K562 (cell line): ENCODE results near the gene USP7. TPM values are rescaled to one million over a fixed set of nuclear protein-coding genes. Genes with fewer than 3 reads are reported as not detected.

ENCODE experiments used
- ATAC-seq: fragments of 200-7000 bp; cut with Tn5 transposase; 3 replicates; pipeline ENCODE4 v1.9.1; 2020; ENCODE audit warnings: moderate library complexity
- BruUV-seq: library from RNA; stranded (reverse); fragments of 400-500 nt; replicated peaks from 2 replicates; lab custom pipeline; 2021; lab: Mats Ljungman, UMichigan
- CTCF ChIA-PET: fragments of 300-600 bp; formaldehyde crosslinking; extraction: SDS; loops from one replicate; lab custom pipeline; 2021; ENCODE audit warnings: low intra/inter-chr PET ratio; lab: Yijun Ruan, JAX
- POLR2A ChIA-PET: fragments of 300-600, 350-650 bp; sonication (Branson Sonifier 250); formaldehyde crosslinking; extraction: SDS; loops from one replicate; lab custom pipeline; 2021; ENCODE audit warnings: antibody characterized with exemption, inconsistent platforms; lab: Yijun Ruan, JAX
- DNase-seq, 4 experiments: peaks; one replicate each; pipeline versions ENCODE4 v3.0.0 to v3.0.0-alpha.2; 2011 to 2018; ENCODE audit warnings: low spot score in 3 of 4, mixed read lengths in 3 of 4; ENCODE audit errors: extremely low read depth in 1 of 4
- FAIRE-seq: peaks from 2 replicates; lab custom pipeline; 2011; peaks lifted over from hg19 to GRCh38; lab: Jason Lieb, UNC
- H2AFZ ChIP-seq: 2 replicates; pipeline ENCODE4 v1.6.0; 2011; ENCODE audit warnings: low read depth, low read length, control low read depth, inconsistent platforms
- H3K27ac ChIP-seq: fragments of 200-600 bp; 3 replicates; pipeline ENCODE4 v1.8.0; 2011; ENCODE audit warnings: low read depth, mild to moderate bottlenecking, control low read depth, inconsistent platforms, low read length, moderate library complexity, mixed read lengths; ENCODE audit errors: extremely low read depth
- H3K27me3 ChIP-seq, 2 experiments: fragments of 300-600 bp in 1 of 2; 2 replicates in 1 of 2; 3 replicates in 1 of 2; pipeline versions ENCODE4 v1.6.0 to v1.8.0; 2011; ENCODE audit warnings: inconsistent platforms in 2 of 2, low read length in 2 of 2, mild to moderate bottlenecking in 1 of 2, mixed read lengths in 1 of 2, moderate library complexity in 1 of 2; ENCODE audit not compliant: control insufficient read depth in 2 of 2, insufficient read depth in 2 of 2
- H3K36me3 ChIP-seq: fragments of 300-600 bp; 3 replicates; pipeline ENCODE4 v1.8.0; 2011; ENCODE audit warnings: mild to moderate bottlenecking, low read length, inconsistent platforms; ENCODE audit not compliant: control insufficient read depth, insufficient read depth
- H3K4me1 ChIP-seq, 2 experiments: fragments of 200-600 bp in 1 of 2; replicated peaks in 1 of 2; 2 replicates in 1 of 2; 3 replicates in 1 of 2; pipeline versions ENCODE4 v1.5.1 to v1.8.0; 2011; ENCODE audit warnings: inconsistent platforms in 2 of 2, low read length in 2 of 2, mild to moderate bottlenecking in 1 of 2, mixed read lengths in 1 of 2, moderate library complexity in 1 of 2; ENCODE audit not compliant: control insufficient read depth in 2 of 2, insufficient read depth in 2 of 2
- H3K4me2 ChIP-seq: 2 replicates; pipeline ENCODE4 v1.6.1; 2011; ENCODE audit warnings: low read length, control low read depth, inconsistent platforms, mixed read lengths; ENCODE audit not compliant: insufficient read depth
- H3K4me3 ChIP-seq: fragments of 200-600 bp; sonication (generic), shearing (Covaris generic); 2 replicates; pipeline ENCODE4 v1.5.1; 2016; ENCODE audit warnings: control low read depth, inconsistent platforms
- H3K79me2 ChIP-seq: fragments of 200-600 bp; 3 replicates; pipeline ENCODE4 v1.8.0; 2011; ENCODE audit warnings: low read length, inconsistent platforms; ENCODE audit not compliant: control insufficient read depth, insufficient read depth
- H3K9ac ChIP-seq, 2 experiments: 2 replicates each; pipeline versions ENCODE4 v1.6.0 to v1.6.1; 2011; ENCODE audit warnings: low read depth in 2 of 2, low read length in 2 of 2, control low read depth in 1 of 2, inconsistent platforms in 1 of 2, mild to moderate bottlenecking in 1 of 2, mixed read lengths in 1 of 2; ENCODE audit not compliant: insufficient read depth in 1 of 2
- H3K9me1 ChIP-seq: one replicate; pipeline ENCODE4 v1.6.0; 2011; ENCODE audit warnings: inconsistent platforms, mild to moderate bottlenecking, low read length, moderate library complexity; ENCODE audit not compliant: control insufficient read depth, insufficient read depth
- H3K9me3 ChIP-seq: replicated peaks from 2 replicates; pipeline ENCODE4 v1.5.1; 2011; ENCODE audit warnings: low read depth, low read length, inconsistent platforms; ENCODE audit not compliant: control insufficient read depth, insufficient read depth
- H4K20me1 ChIP-seq: replicated peaks from 2 replicates; pipeline ENCODE4 v1.6.1; 2011; ENCODE audit warnings: low read length, inconsistent platforms, mixed read lengths; ENCODE audit not compliant: control insufficient read depth, insufficient read depth
- ATF7 ChIP-seq: fragments of 450-650 bp; IDR thresholded peaks from 2 replicates; pipeline ENCODE4 v1.7.1; 2014; ENCODE audit warnings: mild to moderate bottlenecking, moderate library complexity
- ETV1 ChIP-seq: fragments of 450-650 bp; conservative IDR thresholded peaks from 2 replicates; pipeline ENCODE4 v1.6.1; 2016; ENCODE audit warnings: missing genetic modification characterization, control low read depth, low read depth, missing compliant biosample characterization
- FUS ChIP-seq: fragments of 200-400 bp; formaldehyde crosslinking; optimal IDR thresholded peaks from 2 replicates; pipeline ENCODE3; 2017; ENCODE audit warnings: low read depth, low read length
- GABPB1 ChIP-seq: sonication (generic); formaldehyde crosslinking; IDR thresholded peaks from 2 replicates; pipeline ENCODE4 v1.8.0; 2022; ENCODE audit warnings: mild to moderate bottlenecking, missing genetic modification reagents
- IRF9 ChIP-seq: fragments of 450-650 bp; IDR thresholded peaks from 2 replicates; pipeline ENCODE4 v1.6.1; 2016; ENCODE audit warnings: missing biosample characterization, missing genetic modification characterization
- NEUROD1 ChIP-seq: fragments of 150-350 bp; IDR thresholded peaks from 2 replicates; pipeline ENCODE4 v1.6.1; 2014; ENCODE audit warnings: borderline replicate concordance, low read length, low read depth; ENCODE audit not compliant: partially characterized antibody
- PCBP1 ChIP-seq: fragments of 200-400 bp; formaldehyde crosslinking; IDR thresholded peaks from 2 replicates; pipeline ENCODE4 v1.6.1; 2018; ENCODE audit warnings: mild to moderate bottlenecking, low read depth, low read length; ENCODE audit not compliant: poor library complexity, severe bottlenecking
- SIX5 ChIP-seq, 2 experiments: IDR thresholded peaks; 2 replicates each; pipeline ENCODE4 v1.6.1; 2011; ENCODE audit warnings: low read length in 2 of 2, borderline replicate concordance in 1 of 2, low read depth in 1 of 2, mild to moderate bottlenecking in 1 of 2, moderate library complexity in 1 of 2; ENCODE audit not compliant: insufficient read depth in 1 of 2
- TRIM28 ChIP-seq: fragments of 450-650 bp; IDR thresholded peaks from 2 replicates; pipeline ENCODE4 v1.6.1; 2017
- ZBTB8A ChIP-seq: fragments of 450-650 bp; IDR thresholded peaks from 2 replicates; pipeline ENCODE4 v1.6.1; 2018; ENCODE audit warnings: mild to moderate bottlenecking, moderate library complexity; ENCODE audit not compliant: partially characterized antibody
- ZC3H11A ChIP-seq: IDR thresholded peaks from 2 replicates; pipeline ENCODE4 v1.6.1; 2012; ENCODE audit warnings: low read depth, low read length, improper control_type of control experiment
- ZNF274 ChIP-seq: IDR thresholded peaks from 2 replicates; pipeline ENCODE4 v1.6.1; 2011; ENCODE audit warnings: low read depth, mild to moderate bottlenecking, low read length, moderate library complexity, borderline replicate concordance
- ZNF408 ChIP-seq: fragments of 250-450 bp; sonication (Bioruptor Pico); IDR thresholded peaks from 2 replicates; pipeline ENCODE4 v1.4.0; 2020; ENCODE audit warnings: low read depth, mild to moderate bottlenecking, moderate library complexity
- ZNF561 ChIP-seq: fragments of 450-650 bp; formaldehyde crosslinking; conservative IDR thresholded peaks from 2 replicates; pipeline ENCODE4 v1.4.0; 2020; ENCODE audit warnings: mild to moderate bottlenecking, moderate library complexity
- ZNF584 ChIP-seq: fragments of 200-800 bp; sonication (Bioruptor generic); IDR thresholded peaks from 2 replicates; pipeline ENCODE4 v1.6.1; 2016; ENCODE audit warnings: low read depth, mild to moderate bottlenecking, missing genetic modification characterization, missing compliant biosample characterization
- ZNF707 ChIP-seq: fragments of 250-450 bp; sonication (Bioruptor Pico); conservative IDR thresholded peaks from 2 replicates; pipeline ENCODE4 v1.8.0; 2022; ENCODE audit warnings: inconsistent platforms, mild to moderate bottlenecking, moderate library complexity
- WGBS: fragments of 100-300 bp; shearing (Covaris generic); methylation state at CpG from one replicate; pipeline ENCODE4 v1.1.6; 2016; ENCODE audit warnings: low coverage, mixed read lengths; ENCODE audit not compliant: insufficient coverage; ENCODE audit errors: missing lambda C conversion rate; 5-methylcytosine and 5-hydroxymethylcytosine counted together
- in situ Hi-C: fragments of 300-500 bp; cut with MboI; formaldehyde crosslinking; loops from 4 replicates; pipeline ENCODE4 v1.15.0; 2018; ENCODE audit warnings: inconsistent platforms, mixed read lengths
- intact Hi-C: fragments of 100-400 bp; cut with micrococcal nuclease; formaldehyde crosslinking; loops from 2 replicates; pipeline ENCODE4 v1.14.2; 2022
- polyA plus RNA-seq, 8 experiments: library from polyadenylated mRNA; depleted of rRNA in 4 of 8; stranded (reverse) in 5 of 8; unstranded in 3 of 8; fragments of >200 nt; fragmentation: Nextera tagmentation in 2 of 8; fragmentation: Illumina TruSeq in 1 of 8; extraction: Ambion mirVana in 2 of 8; extraction: Trizol in 1 of 8; gene quantifications; 2 replicates each; pipeline versions ENCODE4 v1.2.1 to v1.2.3, GENCODE V29; 2011 to 2014; ENCODE audit warnings: inconsistent platforms in 1 of 8, missing spikeins in 1 of 8
- total RNA-seq, 7 experiments: library from RNA; depleted of rRNA in 6 of 7; stranded (reverse); fragments of >200 nt in 6 of 7; fragmentation: Illumina TruSeq in 2 of 7; extraction: Trizol in 2 of 7; gene quantifications; 2 replicates each; pipeline versions ENCODE4 v1.2.1 to v1.2.3, GENCODE V29; 2011 to 2021; ENCODE audit warnings: low replicate concordance in 1 of 7
- TF ChIP-seq, protein P1 (sequence below): fragments of 450-650 bp; IDR thresholded peaks from 2 replicates; pipeline ENCODE4 v1.6.1; 2017; ENCODE audit warnings: antibody characterized with exemption
- TF ChIP-seq, protein P2 (sequence below), 2 experiments: fragments of 450-650 bp; IDR thresholded peaks; 2 replicates each; pipeline ENCODE4 v1.6.1; 2016

Gene USP7
- total and polyA plus RNA-seq, 9 of the 15 experiments (the other 6 are each of a cell fraction or from before 2014, with no cell fraction given) = 17.1 to 145 (median 57.9) TPM

DNA sequence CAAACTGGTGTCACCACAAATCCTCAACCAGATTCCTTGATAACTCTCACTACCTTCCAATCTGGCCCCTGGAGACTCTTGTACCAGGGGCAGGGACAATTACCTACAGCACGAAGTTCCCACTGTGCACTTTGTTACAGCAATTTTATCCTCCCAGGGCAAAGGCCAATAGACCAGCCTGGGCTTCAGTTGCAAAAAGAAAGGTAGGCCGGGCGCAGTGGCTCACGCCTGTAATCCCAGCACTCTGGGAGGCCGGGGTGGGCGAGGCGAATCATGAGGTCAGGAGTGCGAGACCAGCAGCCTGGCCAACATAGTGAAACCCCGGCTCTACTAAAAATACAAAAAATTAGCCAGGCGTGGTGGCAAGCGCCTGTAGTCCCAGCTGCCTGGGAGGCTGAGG, 36.9 kb downstream of the USP7 start:
- ATAC-seq (no peak), DNase-seq (no peak), FAIRE-seq (no peak)
- no peak overlapping the region for H3K4me2 ChIP-seq
- H3K4me3 ChIP-seq = no peak overlapping the region
- ChIA-PET POLR2A (no interaction called here), CTCF (no interaction called here)
- WGBS = 96% methylated on average over 11 of the region's 11 CpGs
- H3K9ac ChIP-seq = no peak overlapping the region
- TF ChIP-seq ZBTB8A (no peak), ZC3H11A (no peak), IRF9 (tag) (no peak), ZNF584 (CRISPR knock-in tag) (no peak), FUS (no peak), ATF7 (no peak), TRIM28 (no peak), ETV1 (tag) (no peak), ZNF561 (CRISPR knock-in tag) (no peak), NEUROD1 (no peak), ZNF707 (CRISPR knock-in tag) (no peak), GABPB1 (CRISPR knock-in tag) (no peak), ZNF408 (CRISPR knock-in tag) (no peak), ZNF274 (no peak), SIX5 (IDR thresholded peaks at IDR 0.05; ENCODE audit: borderline replicate concordance in 1 of 2, insufficient read depth in 1 of 2, low read depth in 1 of 2, low read length in 2 of 2) (no peak), PCBP1 (no peak)
- TF ChIP-seq, protein P1, sequence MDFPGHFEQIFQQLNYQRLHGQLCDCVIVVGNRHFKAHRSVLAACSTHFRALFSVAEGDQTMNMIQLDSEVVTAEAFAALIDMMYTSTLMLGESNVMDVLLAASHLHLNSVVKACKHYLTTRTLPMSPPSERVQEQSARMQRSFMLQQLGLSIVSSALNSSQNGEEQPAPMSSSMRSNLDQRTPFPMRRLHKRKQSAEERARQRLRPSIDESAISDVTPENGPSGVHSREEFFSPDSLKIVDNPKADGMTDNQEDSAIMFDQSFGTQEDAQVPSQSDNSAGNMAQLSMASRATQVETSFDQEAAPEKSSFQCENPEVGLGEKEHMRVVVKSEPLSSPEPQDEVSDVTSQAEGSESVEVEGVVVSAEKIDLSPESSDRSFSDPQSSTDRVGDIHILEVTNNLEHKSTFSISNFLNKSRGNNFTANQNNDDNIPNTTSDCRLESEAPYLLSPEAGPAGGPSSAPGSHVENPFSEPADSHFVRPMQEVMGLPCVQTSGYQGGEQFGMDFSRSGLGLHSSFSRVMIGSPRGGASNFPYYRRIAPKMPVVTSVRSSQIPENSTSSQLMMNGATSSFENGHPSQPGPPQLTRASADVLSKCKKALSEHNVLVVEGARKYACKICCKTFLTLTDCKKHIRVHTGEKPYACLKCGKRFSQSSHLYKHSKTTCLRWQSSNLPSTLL = no peak
- TF ChIP-seq, protein P2, sequence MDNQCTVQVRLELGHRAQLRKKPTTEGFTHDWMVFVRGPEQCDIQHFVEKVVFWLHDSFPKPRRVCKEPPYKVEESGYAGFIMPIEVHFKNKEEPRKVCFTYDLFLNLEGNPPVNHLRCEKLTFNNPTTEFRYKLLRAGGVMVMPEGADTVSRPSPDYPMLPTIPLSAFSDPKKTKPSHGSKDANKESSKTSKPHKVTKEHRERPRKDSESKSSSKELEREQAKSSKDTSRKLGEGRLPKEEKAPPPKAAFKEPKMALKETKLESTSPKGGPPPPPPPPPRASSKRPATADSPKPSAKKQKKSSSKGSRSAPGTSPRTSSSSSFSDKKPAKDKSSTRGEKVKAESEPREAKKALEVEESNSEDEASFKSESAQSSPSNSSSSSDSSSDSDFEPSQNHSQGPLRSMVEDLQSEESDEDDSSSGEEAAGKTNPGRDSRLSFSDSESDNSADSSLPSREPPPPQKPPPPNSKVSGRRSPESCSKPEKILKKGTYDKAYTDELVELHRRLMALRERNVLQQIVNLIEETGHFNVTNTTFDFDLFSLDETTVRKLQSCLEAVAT (IDR thresholded peaks at IDR 0.05) = no peak
- intact Hi-C loops (no loop called here), in situ Hi-C loops (no loop called here)
- peaks cover 0 to 8% of the 10 kb centered on the region in 2 experiments; a peak in 1 of 5 replicates for H3K4me1 ChIP-seq
- no peak overlapping the region for H3K27ac ChIP-seq
- no peak overlapping the region for H2AFZ ChIP-seq
- H3K79me2 ChIP-seq = peaks cover 72% of the 10 kb centered on the region
- H3K9me1 ChIP-seq = no peaks in the 10 kb centered on the region
- peaks cover 71% of the 10 kb centered on the region for H3K36me3 ChIP-seq
- no TSS peak for BruUV-seq
- H4K20me1 ChIP-seq = peaks cover 28% of the 10 kb centered on the region
- no peaks in the 10 kb centered on the region for H3K9me3 ChIP-seq
- no peaks in the 10 kb centered on the region for H3K27me3 ChIP-seq
